Embryonic facial prominence (tissue), 1 donor: ENCODE measurements around the gene ADM2.
"Not testable (repeated sequence)": the region's sequence is repeated elsewhere in the genome, so short reads cannot be mapped to it uniquely, and the experiment has no call there.

ENCODE experiments used
- DNase-seq: peaks from one replicate; pipeline ENCODE4 v3.0.0-alpha.2; 2016; ENCODE audit errors: extremely low spot score

The ADM2 gene

GRCh38 chr22:50506611-50507420 lies 25.5 kb downstream of the ADM2 start:
- DNase-seq: no peak

DNA sequence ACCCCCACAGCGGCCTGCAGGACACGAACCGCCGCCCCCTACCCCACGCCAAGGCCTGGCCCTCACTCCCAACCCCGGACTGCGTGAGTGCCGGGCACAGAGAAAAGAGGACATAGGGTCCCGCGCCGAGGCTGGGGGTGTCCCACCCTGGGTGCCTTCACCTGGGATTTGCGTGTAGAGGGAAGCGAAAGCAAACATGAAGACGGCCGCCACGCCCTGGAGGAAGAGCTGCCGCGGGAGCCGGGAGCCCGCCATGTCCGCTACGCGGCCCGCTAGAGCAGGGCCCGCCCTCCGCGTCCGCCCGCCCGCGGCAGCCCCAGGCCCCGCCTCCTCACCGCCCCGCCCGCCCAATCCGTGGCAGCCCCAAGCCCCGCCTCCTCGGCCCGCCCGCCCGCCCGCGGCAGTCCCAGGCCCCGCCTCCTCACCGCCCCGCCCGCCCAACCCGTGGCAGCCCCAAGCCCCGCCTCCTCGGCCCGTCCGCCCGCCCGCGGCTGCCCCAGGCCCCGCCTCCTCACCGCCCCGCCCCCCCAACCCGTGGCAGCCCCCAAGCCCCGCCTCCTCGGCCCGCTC lies 26.2 kb downstream of the ADM2 start, which contains the start of gene LMF2:
Gene LMF2 (minus strand): TSS at position 282 of the 570 bp plus-strand sequence. CDS start 27 bp downstream, at position 255.
- no peak for DNase-seq

DNA sequence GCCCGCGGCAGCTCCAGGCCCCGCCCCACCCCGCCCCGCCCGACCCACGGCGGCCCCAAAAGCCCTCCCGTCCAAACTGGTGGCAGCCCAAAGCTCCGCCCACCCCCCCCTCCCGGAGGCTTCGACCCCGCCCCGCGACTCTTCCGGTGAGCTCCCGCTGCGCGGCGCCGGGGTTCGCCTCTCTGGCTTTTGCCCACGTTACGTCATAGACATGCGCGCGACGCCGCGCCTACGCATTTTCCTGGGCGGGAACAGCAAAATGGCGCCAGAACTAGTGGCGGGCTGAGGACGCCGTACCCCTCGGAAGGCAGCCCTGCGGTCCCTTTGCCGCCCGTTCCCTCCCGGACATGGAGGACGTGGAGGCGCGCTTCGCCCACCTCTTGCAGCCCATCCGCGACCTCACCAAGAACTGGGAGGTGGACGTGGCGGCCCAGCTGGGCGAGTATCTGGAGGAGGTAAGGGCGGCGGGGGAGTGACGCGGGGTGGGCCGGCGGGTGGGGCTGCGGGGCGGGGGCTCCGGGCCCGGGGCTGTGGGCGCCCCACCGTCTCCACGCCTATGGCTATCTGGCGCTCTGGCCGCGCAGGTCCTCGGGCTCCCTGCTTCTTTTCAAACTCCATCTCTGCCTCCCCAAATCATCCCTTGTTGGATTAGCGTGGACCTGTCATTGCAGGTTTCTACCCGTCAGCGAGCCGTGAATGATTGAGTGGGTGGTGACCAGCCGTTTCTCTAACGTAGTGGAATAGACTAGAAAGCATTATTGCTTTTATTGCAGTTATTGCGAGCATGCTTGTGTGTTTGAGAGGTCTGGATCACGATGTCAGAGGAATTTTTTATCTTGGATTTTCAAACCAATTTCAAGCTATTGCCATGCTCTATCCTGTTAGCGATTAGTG lies 26.9 kb downstream of the ADM2 start, which contains the start of gene NCAPH2:
Gene NCAPH2 (plus strand): TSS at position 234 of the 894 bp plus-strand sequence. CDS start 114 bp downstream, at position 348.
- peak; percentile 97 for DNase-seq

DNA sequence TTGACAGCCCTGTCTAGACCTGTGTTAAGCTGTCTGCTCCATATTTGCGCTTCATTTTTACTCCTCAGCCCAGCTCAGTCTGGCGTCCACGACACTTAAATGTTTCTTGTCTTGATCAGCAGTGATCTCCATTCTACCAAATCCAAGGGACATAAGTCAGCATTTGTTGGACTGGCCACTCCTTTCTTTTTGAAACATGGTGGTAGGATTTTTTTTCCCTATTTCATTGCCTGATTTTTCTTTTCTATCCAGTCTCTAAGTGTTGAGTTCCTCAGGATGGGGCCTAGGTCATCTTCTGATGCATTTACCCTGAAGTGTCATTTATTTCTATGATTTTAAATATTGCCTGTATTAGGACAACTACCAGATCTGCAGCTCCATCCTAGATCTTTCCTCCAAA lies 27.6 kb downstream of the ADM2 start:
- DNase-seq: no peak

GRCh38 chr22:50513175-50513574 lies 31.8 kb downstream of the ADM2 start:
- no peak for DNase-seq

GRCh38 chr22:50516068-50516467 lies 34.7 kb downstream of the ADM2 start:
- DNase-seq: no peak

GRCh38 chr22:50516891-50517290 lies 35.5 kb downstream of the ADM2 start:
- DNase-seq: no peak

- DNase-seq: no peak
Measured at GRCh38 chr22:50517495-50518260, 36.3 kb downstream of the ADM2 start.

DNA sequence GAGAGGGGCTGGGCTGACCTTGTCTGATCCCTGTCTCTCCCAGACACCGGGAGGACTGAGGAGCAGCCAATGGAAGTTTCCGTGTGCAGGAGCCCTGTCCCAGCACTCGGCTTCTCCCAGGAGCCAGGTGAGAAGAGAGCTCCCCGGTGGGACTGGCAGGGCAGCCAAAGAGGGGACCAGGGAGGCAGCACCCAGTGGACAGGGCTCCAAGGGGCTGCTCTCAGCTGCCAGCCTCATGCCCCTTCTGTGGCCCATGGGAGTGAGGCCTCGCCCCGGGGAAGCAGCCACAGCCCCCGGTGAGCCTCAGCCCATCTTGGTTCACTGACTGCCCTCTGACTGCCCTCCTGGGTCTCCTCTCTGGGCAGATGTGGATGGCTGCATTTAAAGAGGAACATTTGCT lies 37.3 kb downstream of the ADM2 start:
- no peak for DNase-seq

DNA sequence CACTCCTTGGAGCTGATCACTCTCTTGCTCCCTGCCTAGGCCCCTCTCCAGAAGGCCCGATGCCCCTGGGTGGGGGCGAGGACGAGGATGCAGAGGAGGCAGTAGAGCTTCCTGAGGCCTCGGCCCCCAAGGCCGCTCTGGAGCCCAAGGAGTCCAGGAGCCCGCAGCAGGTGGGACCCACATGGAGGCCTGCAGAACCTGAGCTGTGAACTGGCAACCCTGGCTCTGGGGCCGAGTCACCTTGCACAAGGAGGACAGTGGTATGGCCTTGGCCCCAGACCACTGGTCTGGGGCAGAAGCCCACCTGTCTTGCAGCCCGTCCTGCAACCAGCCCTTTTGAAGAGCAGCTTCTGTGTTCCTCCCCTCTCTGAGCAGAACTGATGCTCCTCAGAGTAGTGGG lies 37.8 kb downstream of the ADM2 start:
- DNase-seq: no peak

DNA sequence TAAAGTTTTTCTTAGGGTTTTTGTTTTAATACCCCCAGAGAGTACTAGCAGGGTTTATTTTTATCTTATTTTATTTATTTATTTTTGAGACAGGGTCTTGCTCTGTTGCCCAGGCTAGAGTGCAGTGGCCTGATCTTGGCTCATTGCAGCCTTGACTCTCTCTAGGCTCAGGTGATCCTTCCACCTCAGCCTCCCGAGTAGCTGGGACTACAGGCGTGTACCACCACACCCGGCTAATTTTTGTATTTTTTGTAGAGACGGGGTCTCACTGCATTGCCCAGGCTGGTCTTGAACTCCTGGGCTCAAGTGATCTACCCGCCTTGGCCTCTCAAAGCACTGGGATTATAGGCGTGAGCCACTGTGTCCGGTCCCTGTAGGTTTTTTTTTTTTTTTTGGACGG lies 38.8 kb downstream of the ADM2 start:
- DNase-seq: not testable (repeated sequence)

- DNase-seq: no peak
Measured at GRCh38 chr22:50520826-50521453, 39.6 kb downstream of the ADM2 start.

DNA sequence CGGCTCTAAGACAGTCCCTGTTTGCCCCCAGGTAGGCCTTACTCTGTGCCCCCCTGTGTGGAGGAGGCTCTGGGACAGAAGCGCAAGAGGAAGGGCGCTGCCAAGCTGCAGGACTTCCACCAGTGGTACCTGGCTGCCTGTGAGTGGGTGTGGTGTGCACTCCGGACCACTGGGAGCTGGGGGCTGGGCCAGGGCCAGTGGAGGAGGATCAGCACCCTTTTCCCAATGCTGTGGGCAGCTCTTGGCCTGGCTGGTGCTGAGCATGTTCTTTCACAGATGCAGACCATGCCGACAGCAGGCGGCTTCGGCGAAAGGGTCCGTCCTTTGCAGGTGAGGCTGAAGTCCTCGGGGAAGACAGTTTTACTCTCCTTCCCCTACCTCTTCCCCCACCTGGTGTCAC lies 40.4 kb downstream of the ADM2 start:
- DNase-seq: no peak

GRCh38 chr22:50522208-50522805 lies 41.0 kb downstream of the ADM2 start:
- no peak for DNase-seq

- no peak for DNase-seq
Measured at GRCh38 chr22:50522806-50523438, 41.6 kb downstream of the ADM2 start.

GRCh38 chr22:50523458-50523805 lies 42.1 kb downstream of the ADM2 start:
- no peak for DNase-seq

DNA sequence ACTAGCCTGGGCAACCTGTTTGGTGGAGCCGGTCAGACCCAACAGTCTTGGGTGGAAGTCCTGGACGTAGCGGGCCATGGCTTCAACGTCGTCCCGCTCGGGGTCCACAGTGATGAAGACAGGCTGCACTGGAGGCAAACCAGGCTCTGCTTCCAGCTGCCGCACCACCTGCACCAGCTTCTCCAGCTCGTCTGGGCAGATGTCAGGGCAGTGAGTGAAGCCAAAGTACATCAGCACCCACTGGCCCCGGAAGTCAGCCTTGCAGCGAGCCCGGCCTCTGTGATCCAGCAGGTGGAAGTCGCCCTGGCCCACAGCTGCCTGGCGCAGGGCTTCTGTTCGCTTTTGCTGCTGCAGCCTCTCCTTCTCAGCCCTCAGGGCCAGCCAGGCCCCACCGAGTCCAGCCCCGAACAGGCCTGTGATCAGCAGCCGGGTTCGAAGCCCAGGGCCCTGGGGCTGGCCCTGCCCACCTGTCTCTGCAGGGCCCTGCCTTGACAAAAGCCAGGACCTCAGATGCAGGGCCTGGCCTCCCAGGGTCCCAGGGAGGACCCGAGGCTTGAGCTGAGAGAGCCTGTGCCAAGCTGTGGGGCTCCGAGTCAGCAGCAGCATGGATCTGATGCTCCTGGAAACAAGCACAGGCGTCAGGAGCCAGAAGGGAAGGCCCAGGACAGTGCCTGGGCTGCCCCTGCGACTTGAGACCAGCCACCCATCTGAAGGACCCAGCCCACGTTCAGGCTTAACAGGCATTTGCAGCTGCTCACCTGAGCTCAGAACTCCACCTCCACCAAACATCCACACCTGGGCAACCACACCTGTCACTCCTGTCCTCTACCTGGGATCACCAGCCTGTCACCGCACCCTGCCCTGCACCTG lies 42.7 kb downstream of the ADM2 start:
- no peak for DNase-seq

GRCh38 chr22:50524676-50525103 lies 43.3 kb downstream of the ADM2 start:
- DNase-seq: no peak
